ENCODE results near the gene ARHGEF12.

The ARHGEF12 gene

GRCh38 chr11:120343429-120343828, 7.2 kb downstream of the ARHGEF12 start:
- DNase-seq (ENCODE audit: low read depth): no peak

DNA sequence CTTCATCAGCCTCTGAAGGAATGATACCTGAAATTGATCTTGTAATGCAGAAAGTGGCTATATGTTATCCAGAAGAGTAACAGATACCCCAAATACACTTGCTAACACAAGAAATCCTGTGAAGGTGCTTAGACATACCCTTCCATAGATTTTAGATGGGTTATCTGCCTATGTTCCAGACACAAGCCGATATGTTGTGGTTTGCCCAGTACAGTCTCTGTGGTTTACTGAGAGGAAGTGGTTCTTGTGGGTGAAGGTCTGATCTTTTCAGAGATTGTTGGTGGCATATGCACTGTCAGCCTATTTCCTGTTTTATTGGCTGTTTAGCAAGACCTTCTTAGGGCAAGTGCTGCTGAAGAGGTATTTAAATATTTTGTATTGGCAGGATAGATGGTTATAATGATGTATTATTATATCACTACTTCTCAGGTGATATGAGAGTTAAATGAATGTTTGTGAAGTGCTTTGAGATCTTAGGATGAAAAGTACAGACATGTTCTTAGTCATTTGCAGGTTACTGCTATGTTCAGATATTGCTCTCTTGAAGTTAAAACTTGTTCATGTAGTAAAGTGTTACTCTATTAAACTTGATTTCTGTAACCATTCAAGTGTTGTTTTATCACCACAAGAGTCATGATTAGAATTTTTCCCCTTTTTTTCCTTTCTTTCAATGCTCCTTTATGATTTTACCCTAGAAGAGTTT, 8.2 kb downstream of the ARHGEF12 start:
- no peak for DNase-seq (ENCODE audit: low read depth)

GRCh38 chr11:120346233-120346632, 10.0 kb downstream of the ARHGEF12 start:
- DNase-seq (ENCODE audit: low read depth): no peak

DNA sequence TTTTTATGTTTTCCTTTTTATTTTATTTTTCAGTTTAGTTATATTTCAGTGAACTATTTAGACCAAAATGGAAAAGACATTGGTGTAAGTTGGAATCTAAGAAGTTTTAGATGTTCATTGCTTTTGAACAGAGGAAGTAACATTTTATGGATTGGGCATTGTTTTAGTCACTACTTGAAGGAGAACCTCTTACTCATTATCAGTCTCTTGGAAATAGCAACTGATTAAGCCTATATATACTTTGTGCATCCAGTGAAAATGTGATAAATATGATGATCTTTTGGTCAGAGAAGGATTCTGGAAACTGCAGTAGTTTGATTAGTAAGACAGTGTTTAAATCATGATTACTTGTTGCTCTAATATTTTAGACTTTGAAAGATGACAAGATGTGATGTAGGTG, 14.4 kb downstream of the ARHGEF12 start:
- no peak for DNase-seq (ENCODE audit: low read depth)

DNA sequence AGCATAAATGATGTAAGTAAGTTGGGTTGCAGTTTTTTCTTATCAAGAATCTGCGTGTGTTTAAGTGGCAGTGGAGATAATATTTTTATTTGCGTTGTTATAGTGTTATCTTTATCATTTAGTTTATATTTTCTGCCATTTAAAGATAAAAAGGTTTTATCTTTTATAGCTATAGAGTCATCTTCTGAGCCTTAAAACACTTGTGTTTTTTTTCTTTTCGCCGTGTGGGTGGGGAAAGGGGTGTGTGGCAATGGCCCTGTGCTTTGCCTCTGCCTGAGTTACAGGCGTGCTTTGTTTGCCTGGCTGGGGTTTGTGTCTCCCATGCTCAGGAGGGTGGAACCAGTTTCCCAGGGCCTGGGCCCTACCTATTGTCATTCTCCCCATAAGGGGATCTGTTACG, 16.2 kb downstream of the ARHGEF12 start:
- no peak for DNase-seq (ENCODE audit: low read depth)

GRCh38 chr11:120354068-120354467, 17.9 kb downstream of the ARHGEF12 start:
- no peak for DNase-seq (ENCODE audit: low read depth)

DNA sequence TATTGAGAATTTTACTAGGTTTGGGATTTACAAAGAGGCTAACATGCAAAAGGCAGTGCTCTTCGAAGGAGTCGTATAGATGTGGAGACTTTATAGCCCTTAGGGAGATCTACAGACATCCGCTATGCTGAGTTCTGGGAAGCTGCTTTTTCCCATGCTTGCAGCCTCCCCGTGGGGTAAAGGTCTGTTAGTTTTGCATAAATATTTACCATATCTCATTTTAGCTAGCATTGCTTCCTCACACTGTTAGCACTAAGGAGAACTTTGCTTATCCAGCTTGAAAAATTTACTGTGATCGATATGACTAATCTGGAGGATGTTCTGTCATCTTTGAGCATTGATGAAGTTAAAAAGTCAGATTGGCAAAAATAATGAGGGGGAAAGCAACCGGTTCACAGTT, 18.6 kb downstream of the ARHGEF12 start:
- DNase-seq (ENCODE audit: low read depth): no peak

DNA sequence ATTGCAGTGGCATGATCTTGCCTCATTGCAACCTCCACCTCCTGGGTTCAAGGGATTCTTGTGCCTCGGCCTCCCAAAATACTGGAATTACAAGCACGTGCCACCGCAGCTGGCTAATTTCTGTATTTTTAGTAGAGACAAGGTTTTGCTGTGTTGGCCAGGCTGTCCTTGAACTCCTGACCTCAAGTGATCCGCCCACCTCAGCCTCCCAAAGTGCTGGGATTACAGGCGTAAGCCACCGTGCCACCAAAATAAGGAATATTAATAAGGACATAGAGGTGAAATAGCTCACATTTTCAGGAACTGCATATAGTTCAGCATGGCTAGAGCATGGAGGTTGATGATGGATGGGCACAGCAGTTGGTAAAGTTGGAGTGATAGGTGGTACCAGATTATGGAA, 21.4 kb downstream of the ARHGEF12 start:
- no peak for DNase-seq (ENCODE audit: low read depth)

GRCh38 chr11:120358729-120359128, 22.5 kb downstream of the ARHGEF12 start:
- no peak for DNase-seq (ENCODE audit: low read depth)

- no peak for DNase-seq (ENCODE audit: low read depth)
These were observed 27.2 kb downstream of the ARHGEF12 start for GRCh38 chr11:120363436-120363835.

DNA sequence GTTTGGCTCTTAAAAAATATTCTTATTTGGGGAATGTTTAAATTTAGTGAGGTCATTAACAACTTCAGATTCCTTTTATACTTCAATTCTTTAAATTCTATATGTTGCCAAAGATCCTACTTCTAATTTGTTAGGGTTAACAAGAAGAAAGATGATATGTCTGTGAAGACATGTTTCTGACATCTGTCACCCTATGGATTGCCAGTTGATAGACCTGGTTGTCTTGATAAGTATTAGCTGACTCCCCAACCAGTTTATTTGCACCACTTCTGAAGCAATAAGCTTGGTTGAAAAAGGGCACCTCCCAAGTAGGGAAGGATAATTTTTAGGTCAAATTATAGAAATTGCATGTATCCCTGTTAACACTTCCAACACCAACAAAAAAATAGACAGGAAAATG, 29.3 kb downstream of the ARHGEF12 start:
- DNase-seq (ENCODE audit: low read depth): no peak

DNA sequence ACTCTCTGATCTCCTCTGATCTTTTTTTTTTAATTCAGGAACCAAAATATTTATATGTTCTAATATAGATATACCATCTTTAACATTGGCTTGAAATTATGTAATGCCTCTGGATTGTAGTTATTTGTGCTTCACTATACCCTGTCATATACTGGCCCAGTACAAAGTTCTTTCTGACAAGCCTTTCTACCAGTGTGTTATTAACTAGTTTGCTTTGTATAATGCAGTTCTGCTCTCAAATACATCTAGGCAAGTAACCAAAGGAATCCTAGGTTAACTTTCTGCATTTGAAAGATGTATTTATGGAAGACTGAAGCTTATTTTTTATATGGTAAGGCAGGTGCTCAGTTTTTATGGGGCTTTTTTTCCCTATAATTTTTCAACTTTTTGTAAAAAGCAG, 36.1 kb downstream of the ARHGEF12 start:
- no peak for DNase-seq (ENCODE audit: low read depth)

- DNase-seq (ENCODE audit: low read depth): no peak
These were observed 38.9 kb downstream of the ARHGEF12 start for GRCh38 chr11:120375076-120375475.

DNA sequence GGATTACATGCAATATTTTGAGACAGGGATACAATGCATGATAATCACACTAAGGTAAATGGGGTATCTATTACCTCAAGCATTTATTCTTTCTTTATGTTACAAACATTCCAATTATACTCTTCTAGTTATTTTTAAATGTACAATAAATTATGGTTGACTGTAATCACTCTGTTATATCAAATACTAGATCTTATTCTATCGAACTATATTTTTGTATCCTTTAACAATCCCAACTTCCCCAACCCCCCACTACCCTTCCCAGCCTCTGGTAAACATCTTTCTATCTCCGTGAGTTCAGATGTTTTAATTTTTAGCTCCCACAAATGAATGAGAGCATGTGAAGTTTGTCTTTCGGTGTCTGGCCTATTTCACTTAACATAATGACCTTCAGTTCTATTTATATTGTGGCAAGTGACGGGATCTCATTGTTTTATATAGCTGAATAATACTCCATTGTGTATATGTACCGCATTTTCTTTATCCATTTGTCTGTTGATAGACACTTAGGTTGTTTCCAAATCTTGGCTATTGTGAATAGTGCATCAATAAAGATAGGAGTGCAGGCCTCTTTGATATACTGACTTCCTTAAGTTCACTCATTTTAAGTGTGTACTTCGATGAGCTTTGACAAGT, 40.5 kb downstream of the ARHGEF12 start:
- DNase-seq (ENCODE audit: low read depth): no peak

- DNase-seq (ENCODE audit: low read depth): no peak
These were observed 42.3 kb downstream of the ARHGEF12 start for GRCh38 chr11:120378474-120378873.

DNA sequence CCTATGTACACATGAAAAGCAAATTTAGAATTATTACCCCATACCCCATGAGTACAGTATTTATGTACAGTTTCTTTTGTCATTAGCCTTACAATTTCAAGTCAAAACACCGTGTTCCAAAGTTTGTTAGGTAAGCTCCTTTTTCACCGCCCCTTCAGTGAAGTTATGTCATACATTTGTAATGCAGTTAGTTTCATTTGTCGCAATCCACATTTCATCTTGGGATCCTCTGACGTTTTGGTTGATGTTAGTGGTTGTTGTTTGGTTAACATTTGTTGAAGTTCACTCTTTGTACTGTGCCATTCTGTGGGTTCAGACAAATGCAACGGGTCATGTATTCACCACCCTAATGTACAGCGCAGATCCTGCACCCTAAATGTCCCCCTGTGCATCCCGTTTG, 45.2 kb downstream of the ARHGEF12 start:
- DNase-seq (ENCODE audit: low read depth): no peak

- DNase-seq (ENCODE audit: low read depth): no peak
These were observed 47.4 kb downstream of the ARHGEF12 start for GRCh38 chr11:120383518-120384155.

GRCh38 chr11:120384476-120384875, 48.3 kb downstream of the ARHGEF12 start:
- DNase-seq (ENCODE audit: low read depth): no peak

GRCh38 chr11:120385110-120385509, 48.9 kb downstream of the ARHGEF12 start:
- no peak for DNase-seq (ENCODE audit: low read depth)

DNA sequence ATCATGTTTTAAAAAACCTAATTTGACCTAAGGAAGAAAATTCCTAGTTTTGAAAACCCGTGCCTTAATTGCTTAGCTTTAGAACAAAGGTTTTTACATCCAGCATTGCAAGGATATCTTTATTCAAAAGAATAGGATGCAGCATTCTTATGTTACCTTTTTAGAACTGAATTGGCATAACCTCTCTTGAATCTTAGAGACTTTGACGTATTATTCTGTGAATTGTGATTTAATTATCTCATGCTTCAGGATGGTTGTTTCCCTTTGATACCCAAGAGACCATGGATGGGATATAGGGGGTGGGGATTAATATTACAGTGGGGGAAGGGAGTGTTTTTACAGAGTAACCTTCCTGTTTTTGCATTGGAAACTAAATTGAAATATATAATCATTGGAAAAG, 49.4 kb downstream of the ARHGEF12 start:
- no peak for DNase-seq (ENCODE audit: low read depth)

GRCh38 chr11:120386318-120386717, 50.1 kb downstream of the ARHGEF12 start:
- DNase-seq (ENCODE audit: low read depth): no peak

DNA sequence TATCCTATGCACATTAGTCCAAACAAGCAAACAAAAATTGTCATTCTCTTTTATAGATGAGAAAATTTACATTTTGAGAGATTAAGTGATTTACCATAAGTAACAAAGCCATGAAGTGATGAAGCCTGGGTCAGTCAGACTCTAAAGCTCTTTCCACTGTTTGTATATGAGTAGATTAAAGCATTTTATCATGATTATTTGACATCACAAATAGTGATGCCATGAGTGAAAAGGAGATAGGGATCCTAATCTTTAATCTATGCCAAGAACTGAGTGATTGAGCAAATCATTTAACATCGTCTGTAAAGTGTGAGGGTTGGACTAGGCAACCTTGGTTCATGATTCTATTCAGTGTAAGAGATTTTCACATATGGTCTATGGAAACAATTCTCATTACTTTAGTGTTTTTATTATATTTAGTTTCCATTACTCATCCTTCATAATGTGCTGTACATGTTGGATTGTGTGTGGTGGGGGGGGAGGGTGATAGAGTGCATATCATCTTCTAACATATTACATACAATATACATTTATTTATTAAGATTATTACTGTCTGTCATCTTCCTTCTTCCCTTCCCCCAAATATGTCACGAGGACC, 50.7 kb downstream of the ARHGEF12 start:
- no peak for DNase-seq (ENCODE audit: low read depth)

DNA sequence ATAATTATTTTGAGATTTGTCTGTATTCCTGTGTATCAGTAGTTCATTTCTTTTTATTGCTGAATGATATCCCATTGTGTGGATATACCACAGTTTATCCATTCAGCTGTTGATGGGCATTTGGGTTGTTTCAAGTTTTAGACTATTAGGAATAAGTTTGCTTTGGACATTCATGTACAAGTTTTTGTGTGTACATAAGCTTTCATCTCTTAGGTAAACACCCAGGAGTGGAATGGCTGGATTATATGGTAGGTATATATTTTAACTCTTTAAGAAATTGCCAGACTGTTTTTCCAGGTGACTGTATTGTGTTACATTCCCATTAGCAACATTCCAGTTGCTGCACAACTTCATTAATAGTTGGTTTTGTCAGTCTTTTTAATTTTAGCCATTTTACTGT, 52.0 kb downstream of the ARHGEF12 start:
- DNase-seq (ENCODE audit: low read depth): no peak

All from stimulated activated CD8-positive, alpha-beta memory T cell treated with anti-CD3 and anti-CD28 coated beads, Interleukin-15, amount 100 ng/mL, for 1 hour (primary cell).